Ovary (tissue), 9 donors: ENCODE data around the gene DGCR8. TPM values are rescaled to one million over a fixed set of nuclear protein-coding genes. Genes with fewer than 3 reads are reported as not detected.

Experiments
- DNase-seq, 5 donors: peaks; one replicate each; pipeline ENCODE4 v3.0.0-alpha.2; 2019 to 2020
- H3K27ac ChIP-seq, 2 donors: fragments of 200-600 bp; one replicate each; pipeline versions ENCODE4 v1.5.1 to v1.8.0; 2019 to 2022
- H3K27me3 ChIP-seq: fragments of 200-600 bp; one replicate; pipeline ENCODE4 v1.8.0; 2022
- H3K36me3 ChIP-seq: fragments of 200-600 bp; sonication (generic); one replicate; pipeline ENCODE4 v1.5.1; 2019
- H3K4me1 ChIP-seq: one replicate; pipeline ENCODE4 v1.8.1; 2013; ENCODE audit warnings: mild to moderate bottlenecking, moderate library complexity; ENCODE audit not compliant: insufficient read depth
- H3K4me3 ChIP-seq: fragments of 200-600 bp; sonication (generic); one replicate; pipeline ENCODE4 v1.5.1; 2017
- H3K9me3 ChIP-seq, 2 donors: fragments of 200-600 bp in 1 of 2; sonication (generic) in 1 of 2; one replicate each; pipeline versions ENCODE4 v1.5.1 to v1.8.1; 2013 to 2019; ENCODE audit warnings: mild to moderate bottlenecking in 1 of 2, moderate library complexity in 1 of 2
- CTCF ChIP-seq, 3 donors: fragments of 450-650 bp in 2 of 3; fragments of 200-600 bp in 1 of 3; IDR thresholded peaks; one replicate each; pipeline versions ENCODE4 v1.5.1 to v1.8.0; 2016 to 2022; ENCODE audit warnings: antibody characterized with exemption in 3 of 3, mild to moderate bottlenecking in 1 of 3
- EP300 ChIP-seq: sonication (generic); formaldehyde crosslinking; IDR thresholded peaks from one replicate; pipeline ENCODE4 v1.6.1; 2017; ENCODE audit warnings: antibody characterized with exemption
- POLR2A ChIP-seq: fragments of 450-650 bp; IDR thresholded peaks from one replicate; pipeline ENCODE4 v1.6.1; 2017; ENCODE audit warnings: antibody characterized with exemption, mild to moderate bottlenecking, moderate library complexity
- WGBS, 3 donors: extraction: QIAGEN DNeasy Blood & Tissue Kit in 1 of 3; methylation state at CpG; one replicate each; pipeline versions ENCODE4 v1.1.5 to v1.1.7; 2013 to 2017; 5-methylcytosine and 5-hydroxymethylcytosine counted together
- intact Hi-C, 4 donors: fragments of 100-400 bp; cut with DNase I; formaldehyde crosslinking; loops; one replicate each; pipeline versions ENCODE4 v1.11.0 to v1.15.1; 2022 to 2023
- microRNA counts: library from miRNA; unstranded; fragments of <30 nt; microRNA quantifications from one replicate; lab custom pipeline; 2016
- microRNA-seq, 3 donors: library from miRNA; unstranded; fragments of <30 nt; microRNA quantifications; one replicate each; pipeline versions ENCODE4 to v1.2.0, GENCODE V29; 2019 to 2020
- polyA plus RNA-seq, 2 donors: library from polyadenylated mRNA; stranded (reverse); fragments of 200-250 nt in 1 of 2; fragments of 350-450 nt in 1 of 2; fragmentation: Illumina TruSeq in 1 of 2; extraction: RNeasy Lipid Tissue Mini Kit (QIAGEN cat#74804) in 1 of 2; gene quantifications; one replicate each; pipeline ENCODE4 v1.2.3, GENCODE V29; 2013 to 2014
- small RNA-seq: library from RNA; depleted of rRNA; stranded (forward); fragments of <200 nt; gene quantifications from one replicate; pipeline ENCODE3, GENCODE V24; 2016
- total RNA-seq, 7 donors: library from RNA; depleted of rRNA in 2 of 7; stranded (reverse); fragments of >200 nt in 2 of 7; fragmentation: NEBNext Ultra II Directional in 3 of 7; extraction: Animal tissue kit (Norgen Biotek cat#: 25700) in 3 of 7; gene quantifications; one replicate each; pipeline versions ENCODE4 v1.1.0 to v1.2.4, GENCODE V29; 2016 to 2023
- donor health status: DM: no; HTN: no; CAD: no; lungs with moderate emphysema.
- donor health status: DM: no; HTN: no; CAD: no.
- donor health status: Bipolar disorder and iron deficiency.
- donor health status: DM: yes; HTN: yes; CAD: no.
- donor health status: DM: no; HTN: no; CAD: no.
- donor health status: DM: yes; HTN: yes; CAD: no.

Gene DGCR8
- total and polyA plus RNA-seq, 9 donors: 15.9 to 46.5 (median 37.6) TPM

GRCh38 chr22:20160041-20160440, 80.0 kb downstream of the DGCR8 start:
- WGBS, 3 donors: 67 to 71% (median 69%) methylated on average over 10 of the region's 10 CpGs
- TF ChIP-seq CTCF (IDR thresholded peaks at IDR 0.05): no peak
- no peak for TF ChIP-seq POLR2A
- TF ChIP-seq EP300: no peak
- Histone ChIP-seq H3K36me3 (no peaks in the 10 kb centered on the region), H3K9me3 (no peaks in the 10 kb centered on the region), H3K4me3 (no peak overlapping the region), H3K4me1 (no peaks in the 10 kb centered on the region), H3K27ac (no peak overlapping the region), H3K27me3 (no peaks in the 10 kb centered on the region)
- DNase-seq: no peak
- intact Hi-C loops: no loop called here

MicroRNAs encoded within 50 kb of the gene (microRNA counts, 767-probe panel; counts per million panel counts)
- microRNA hsa-miR-1306-3p (lab: Ali Mortazavi, UCI) (530 counts per million, percentile 78 among the panel's probes with 10 or more counts), microRNA hsa-miR-185-5p (lab: Ali Mortazavi, UCI) (530 counts per million, percentile 78 among the panel's probes with 10 or more counts)

Small RNA genes within 50 kb of the gene (microRNA-seq; reads per million reads assigned to microRNA genes)
- gene MIR185: 144 to 170 (median 157) reads per million in 3 donors
- gene MIR6816: 0 to 0.38 (median 0) reads per million in 3 donors

Small RNA genes within 50 kb of the gene (small RNA-seq; reads per million reads assigned to genes)
- gene MIR185: 0.75 reads per million, percentile 43 among the genes with 10 or more reads in this experiment
- gene MIR6816: not detected
- gene RF00017: not detected
- gene RF00599: not detected

Other genes with a start within 250 kb of the DGCR8 start
- 10 to 100 TPM in 2 of 7 donors, 1 to 10 TPM in 5; 3.1 to 14.9 (median 6.0) TPM for gene GNB1L, start 225.4 kb upstream of the DGCR8 start, total RNA-seq
- gene GNB1L, start 225.4 kb upstream of the DGCR8 start, polyA plus RNA-seq: 1 to 10 TPM in 1 of 2 donors, not detected in 1; 5.1 TPM
- 10 to 100 TPM in 6 of 7 donors, 1 to 10 TPM in 1; 9.1 to 54.3 (median 16.7) TPM for gene RTL10, start 225.4 kb upstream of the DGCR8 start, total RNA-seq
- gene RTL10, start 225.4 kb upstream of the DGCR8 start, polyA plus RNA-seq: 1 to 10 TPM; 7.1 to 7.3 TPM
- 100 to 1,000 TPM; 143 to 194 (median 161) TPM for gene COMT, start 138.5 kb upstream of the DGCR8 start, total RNA-seq
- gene COMT, start 138.5 kb upstream of the DGCR8 start, polyA plus RNA-seq: 100 to 1,000 TPM in 1 of 2 donors, 10 to 100 TPM in 1; 23.1 to 200 TPM
- gene TXNRD2, start 138.4 kb upstream of the DGCR8 start, total RNA-seq: 10 to 100 TPM; 21.3 to 37.3 (median 26.9) TPM
- gene TXNRD2, start 138.4 kb upstream of the DGCR8 start, polyA plus RNA-seq: 10 to 100 TPM; 21.3 to 37.8 TPM
- 10 to 100 TPM in 6 of 7 donors, 1 to 10 TPM in 1; 9.0 to 23.8 (median 14.0) TPM for gene ARVCF, start 63.4 kb upstream of the DGCR8 start, total RNA-seq
- 10 to 100 TPM in 1 of 2 donors, under 1 TPM in 1; 0.42 to 17.4 TPM for gene ARVCF, start 63.4 kb upstream of the DGCR8 start, polyA plus RNA-seq
- gene TANGO2, start 59.1 kb upstream of the DGCR8 start, total RNA-seq: 10 to 100 TPM; 11.8 to 17.5 (median 13.3) TPM
- 10 to 100 TPM; 11.0 to 17.2 TPM for gene TANGO2, start 59.1 kb upstream of the DGCR8 start, polyA plus RNA-seq
- 100 to 1,000 TPM in 2 of 7 donors, 10 to 100 TPM in 5; 62.8 to 198 (median 82.8) TPM for gene RANBP1, start 35.9 kb downstream of the DGCR8 start, total RNA-seq
- gene RANBP1, start 35.9 kb downstream of the DGCR8 start, polyA plus RNA-seq: 10 to 100 TPM; 79.9 to 80.2 TPM
- 10 to 100 TPM; 35.6 to 59.7 (median 50.1) TPM for gene TRMT2A, start 37.0 kb downstream of the DGCR8 start, total RNA-seq
- gene TRMT2A, start 37.0 kb downstream of the DGCR8 start, polyA plus RNA-seq: 10 to 100 TPM in 1 of 2 donors, 1 to 10 TPM in 1; 2.8 to 44.1 TPM
- gene ZDHHC8, start 51.6 kb downstream of the DGCR8 start, total RNA-seq: 10 to 100 TPM; 13.7 to 77.4 (median 60.9) TPM
- gene ZDHHC8, start 51.6 kb downstream of the DGCR8 start, polyA plus RNA-seq: 10 to 100 TPM in 1 of 2 donors, 1 to 10 TPM in 1; 5.1 to 34.8 TPM
- gene CCDC188, start 70.8 kb downstream of the DGCR8 start, total RNA-seq: 1 to 10 TPM in 1 of 7 donors, under 1 TPM in 6; 0.27 to 1.1 (median 0.36) TPM
- under 1 TPM in 1 of 2 donors, not detected in 1; 0.74 TPM for gene CCDC188, start 70.8 kb downstream of the DGCR8 start, polyA plus RNA-seq
- 1 to 10 TPM in 4 of 7 donors, under 1 TPM in 3; 0.48 to 8.2 (median 2.2) TPM for gene RTN4R, start 188.1 kb downstream of the DGCR8 start, total RNA-seq
- gene RTN4R, start 188.1 kb downstream of the DGCR8 start, polyA plus RNA-seq: 1 to 10 TPM in 1 of 2 donors, not detected in 1; 1.5 TPM
- gene DGCR6L, start 239.8 kb downstream of the DGCR8 start, total RNA-seq: 10 to 100 TPM; 36.4 to 69.5 (median 40.8) TPM
- gene DGCR6L, start 239.8 kb downstream of the DGCR8 start, polyA plus RNA-seq: 10 to 100 TPM in 1 of 2 donors, 1 to 10 TPM in 1; 1.9 to 64.7 TPM